HFF-Myc (cell line): Measurements from ENCODE around the gene ITGA5.

ENCODE experiments used
- DNase-seq: peaks from one replicate; pipeline ENCODE4 v3.0.0-alpha.2; 2011; ENCODE audit warnings: low read depth; ENCODE audit errors: extremely low read depth
- H3K4me3 ChIP-seq: replicated peaks from 2 replicates; pipeline ENCODE4 v1.5.1; 2011; ENCODE audit warnings: low read depth, mild to moderate bottlenecking, control low read depth, low read length
- CTCF ChIP-seq: IDR thresholded peaks from 2 replicates; pipeline ENCODE4 v1.5.1; 2012; ENCODE audit warnings: mild to moderate bottlenecking, low read depth, low read length, control low read depth; ENCODE audit errors: missing control alignments

ITGA5 gene

DNA sequence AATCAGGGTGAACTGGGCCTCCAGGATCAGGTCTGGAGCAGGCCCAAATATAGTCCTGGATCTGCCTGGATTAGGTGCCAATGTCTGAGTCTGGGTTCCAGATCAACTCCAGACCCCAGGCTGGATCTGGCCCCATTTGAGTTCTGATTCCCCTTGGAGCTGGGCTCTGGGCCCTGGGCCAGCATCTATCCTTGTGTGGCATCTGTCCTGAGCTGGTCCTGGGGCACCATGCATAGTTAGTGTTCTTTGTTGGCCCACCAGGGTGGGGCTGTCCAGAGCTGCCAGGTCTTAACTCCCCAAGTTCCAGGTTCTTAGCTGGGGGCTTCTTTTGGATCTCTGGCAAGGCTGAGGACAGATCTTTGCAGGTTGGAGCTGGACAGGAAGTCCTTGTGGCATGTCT lies 23.5 kb downstream of the ITGA5 start:
- no peak for DNase-seq
- TF ChIP-seq CTCF: no peak
- no peak overlapping the region for H3K4me3 ChIP-seq

DNA sequence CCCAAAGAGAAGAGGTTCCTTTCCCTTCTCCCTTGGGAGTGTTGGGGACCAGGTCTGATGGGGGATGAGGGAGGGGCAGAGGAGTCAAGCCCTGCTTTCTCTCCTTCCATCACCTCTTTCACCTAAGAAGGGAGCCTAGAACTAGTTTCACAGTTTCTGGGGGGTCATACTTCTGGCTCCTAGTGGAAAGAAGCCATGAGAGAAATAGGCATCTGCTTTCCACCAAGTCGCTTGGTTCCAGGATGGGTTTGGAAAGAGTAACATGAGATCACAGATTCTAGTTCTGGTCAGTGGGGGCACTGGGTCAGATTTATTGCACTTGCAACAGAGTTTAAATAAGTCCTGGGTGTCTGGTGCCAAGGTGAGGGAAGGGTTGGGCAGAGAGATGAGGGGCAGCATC lies 24.1 kb downstream of the ITGA5 start:
- no peak for DNase-seq
- no peak for TF ChIP-seq CTCF
- no peak overlapping the region for H3K4me3 ChIP-seq

DNA sequence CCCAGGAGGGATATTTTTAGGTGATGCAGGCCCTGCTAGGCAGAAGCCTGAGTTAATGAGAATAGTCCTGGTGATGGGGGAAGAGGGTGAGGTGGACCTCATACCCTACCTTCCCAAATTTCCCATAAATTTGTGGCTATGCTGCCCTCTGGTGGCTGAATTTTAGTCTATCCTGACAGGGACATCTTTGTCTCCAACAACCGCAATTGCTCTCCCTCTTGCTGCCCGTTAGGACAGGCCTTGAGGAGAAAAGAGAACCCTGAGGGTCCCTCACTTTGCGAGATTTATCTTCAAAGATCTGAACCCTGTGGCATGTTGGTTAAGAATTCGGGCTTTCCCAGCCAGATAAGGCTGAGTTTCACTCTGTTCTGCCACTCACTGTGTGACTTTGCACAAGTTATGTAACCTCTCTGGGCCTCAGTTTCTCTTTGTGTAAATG lies 24.8 kb downstream of the ITGA5 start:
- DNase-seq: no peak

DNA sequence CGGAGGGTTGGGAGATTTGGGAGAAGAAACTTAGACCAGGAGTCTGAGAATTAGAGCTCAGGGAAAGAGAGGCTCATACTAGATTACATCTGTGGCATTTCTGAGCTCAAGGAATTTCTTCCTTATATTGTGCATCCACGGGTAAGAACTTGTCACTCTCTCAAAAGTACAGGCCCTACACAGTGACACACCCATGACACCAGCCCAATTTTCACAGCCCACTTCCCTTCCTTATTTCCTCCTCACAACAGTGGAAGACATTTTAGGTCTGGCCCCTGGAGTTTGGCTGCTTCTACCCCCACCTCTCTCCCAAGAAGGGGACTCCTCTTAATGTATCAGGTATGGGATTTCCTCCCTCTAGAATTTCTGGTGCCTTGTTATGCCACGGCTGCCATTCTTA lies 25.3 kb downstream of the ITGA5 start:
- H3K4me3 ChIP-seq: no peak overlapping the region
- no peak for DNase-seq
- no peak for TF ChIP-seq CTCF

More for the DNA sequence above, 24.8 kb downstream of the ITGA5 start:
- H3K4me3 ChIP-seq: no peak overlapping the region
- peak; percentile 74 for TF ChIP-seq CTCF

DNA sequence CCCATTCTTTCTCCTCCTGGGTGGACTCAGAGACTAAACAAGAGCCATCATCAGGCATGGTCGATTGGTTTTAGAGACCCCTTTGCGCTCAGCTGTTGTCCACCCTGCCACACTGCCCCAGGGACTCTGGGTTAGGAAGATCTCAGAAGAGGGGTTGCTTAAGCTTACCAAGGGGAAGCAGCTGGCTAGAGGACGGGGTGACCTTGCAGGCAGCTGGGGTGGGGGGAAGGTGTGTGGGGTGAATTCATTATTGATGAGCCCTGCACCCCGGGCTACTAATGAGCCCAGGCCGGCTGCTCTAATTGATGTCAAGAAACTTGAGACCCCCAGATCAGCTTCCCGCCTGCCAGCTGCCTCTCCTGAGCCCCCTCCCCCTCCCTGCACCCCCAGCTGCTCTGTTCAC lies 25.9 kb downstream of the ITGA5 start:
- DNase-seq: no peak
- no peak overlapping the region for H3K4me3 ChIP-seq
- no peak for TF ChIP-seq CTCF

DNA sequence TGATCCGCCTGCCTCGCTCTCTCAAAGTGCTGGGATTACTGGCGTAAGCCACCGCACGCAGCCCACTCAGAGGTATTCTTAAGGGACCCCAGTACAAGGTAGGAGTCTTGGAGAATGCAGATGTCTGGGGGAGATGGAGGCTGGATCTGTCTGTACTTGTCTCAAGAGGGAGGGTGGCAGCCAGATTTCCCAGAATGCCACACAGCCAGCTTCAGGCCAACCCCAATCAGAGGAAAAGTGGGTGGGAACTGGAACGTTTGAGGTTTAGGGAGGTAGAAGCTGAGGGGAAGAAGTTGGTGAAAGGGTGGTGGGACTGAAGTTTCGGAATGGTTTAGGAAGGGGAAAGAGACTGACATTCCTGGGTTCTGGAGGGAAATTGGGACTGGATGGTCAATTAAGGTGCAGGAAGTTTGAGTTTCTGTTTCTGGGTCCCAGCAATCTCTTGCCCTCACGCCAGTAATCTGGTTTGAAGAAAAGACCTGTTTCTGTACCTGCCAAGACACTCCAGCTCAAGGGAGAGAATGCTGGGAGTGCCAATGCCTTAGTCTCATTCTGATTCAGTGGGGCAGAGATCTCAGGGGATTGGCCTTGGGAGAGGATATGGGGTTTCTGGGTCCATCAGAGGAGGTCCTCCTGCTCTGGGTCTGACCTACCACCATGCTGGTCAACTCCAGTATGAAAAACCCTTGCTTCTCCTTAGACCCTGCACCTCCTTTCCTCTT lies 26.4 kb downstream of the ITGA5 start:
- no peak overlapping the region for H3K4me3 ChIP-seq
- DNase-seq: no peak
- no peak for TF ChIP-seq CTCF
